Daoy (cell line): Measurements from ENCODE around the gene DTNA. TPM values are rescaled to one million over a fixed set of nuclear protein-coding genes. Genes with fewer than 3 reads are reported as not detected.

Experiments
- DNase-seq: peaks from one replicate; pipeline ENCODE4 v3.0.0-alpha.2; 2015; ENCODE audit warnings: low read depth
- total RNA-seq: library from RNA; depleted of rRNA; stranded (reverse); fragments of >200 nt; shearing (Covaris generic); gene quantifications from 2 replicates; pipeline ENCODE4 v1.2.3, GENCODE V29; 2014

Gene DTNA
- total RNA-seq, 1 experiment from 2014 or later, result 14.3 TPM

GRCh38 chr18:34807106-34807796, 97.2 kb downstream of the DTNA start:
- peak; percentile 5 for DNase-seq

GRCh38 chr18:34808389-34808788, 98.3 kb downstream of the DTNA start:
- no peak for DNase-seq

- peak; percentile 49 for DNase-seq
Measured at GRCh38 chr18:34809451-34810072, 99.5 kb downstream of the DTNA start.

- DNase-seq, result no peak
Measured at GRCh38 chr18:34816183-34816582, 106.1 kb downstream of the DTNA start.

- no peak for DNase-seq
Measured at GRCh38 chr18:34817636-34818035, 107.5 kb downstream of the DTNA start.

GRCh38 chr18:34818064-34818463, 108.0 kb downstream of the DTNA start:
- DNase-seq, result no peak

GRCh38 chr18:34820360-34821065, 110.4 kb downstream of the DTNA start:
- DNase-seq, result no peak

GRCh38 chr18:34821669-34822210, 111.6 kb downstream of the DTNA start:
- no peak for DNase-seq

GRCh38 chr18:34828093-34828492, 118.0 kb downstream of the DTNA start:
- DNase-seq, result no peak

GRCh38 chr18:34834897-34835296, 124.8 kb downstream of the DTNA start:
- no peak for DNase-seq

- no peak for DNase-seq
Measured at GRCh38 chr18:34835466-34835865, 125.4 kb downstream of the DTNA start.

- no peak for DNase-seq
Measured at GRCh38 chr18:34837769-34838272, 127.7 kb downstream of the DTNA start.

- no peak for DNase-seq
Measured at GRCh38 chr18:34838669-34839068, 128.6 kb downstream of the DTNA start.

- DNase-seq, result no peak
Measured at GRCh38 chr18:34840256-34840826, 130.2 kb downstream of the DTNA start.

GRCh38 chr18:34841891-34842290, 131.8 kb downstream of the DTNA start:
- DNase-seq, result no peak

- no peak for DNase-seq
Measured at GRCh38 chr18:34844072-34844471, 134.0 kb downstream of the DTNA start.

- no peak for DNase-seq
Measured at GRCh38 chr18:34844732-34845459, 134.8 kb downstream of the DTNA start.

- no peak for DNase-seq
Measured at GRCh38 chr18:34847408-34847807, 137.3 kb downstream of the DTNA start.

GRCh38 chr18:34848156-34848555, 138.1 kb downstream of the DTNA start:
- DNase-seq, result no peak

GRCh38 chr18:34848695-34849094, 138.6 kb downstream of the DTNA start:
- DNase-seq, result no peak

GRCh38 chr18:34857320-34857719, 147.2 kb downstream of the DTNA start:
- peak; percentile 32 for DNase-seq
